HG03175 (cell line): ENCODE measurements around the gene ELMO1.

Experiments used
- ATAC-seq: cut with Tn5 transposase; IDR thresholded peaks from one replicate; pipeline ENCODE4 v1.9.1; 2021; ENCODE audit warnings: mild to moderate bottlenecking, moderate library complexity; ENCODE audit not compliant: unreplicated experiment

ELMO1 gene

GRCh38 chr7:36870625-36871354, 577.9 kb downstream of the ELMO1 start:
- ATAC-seq: no peak

DNA sequence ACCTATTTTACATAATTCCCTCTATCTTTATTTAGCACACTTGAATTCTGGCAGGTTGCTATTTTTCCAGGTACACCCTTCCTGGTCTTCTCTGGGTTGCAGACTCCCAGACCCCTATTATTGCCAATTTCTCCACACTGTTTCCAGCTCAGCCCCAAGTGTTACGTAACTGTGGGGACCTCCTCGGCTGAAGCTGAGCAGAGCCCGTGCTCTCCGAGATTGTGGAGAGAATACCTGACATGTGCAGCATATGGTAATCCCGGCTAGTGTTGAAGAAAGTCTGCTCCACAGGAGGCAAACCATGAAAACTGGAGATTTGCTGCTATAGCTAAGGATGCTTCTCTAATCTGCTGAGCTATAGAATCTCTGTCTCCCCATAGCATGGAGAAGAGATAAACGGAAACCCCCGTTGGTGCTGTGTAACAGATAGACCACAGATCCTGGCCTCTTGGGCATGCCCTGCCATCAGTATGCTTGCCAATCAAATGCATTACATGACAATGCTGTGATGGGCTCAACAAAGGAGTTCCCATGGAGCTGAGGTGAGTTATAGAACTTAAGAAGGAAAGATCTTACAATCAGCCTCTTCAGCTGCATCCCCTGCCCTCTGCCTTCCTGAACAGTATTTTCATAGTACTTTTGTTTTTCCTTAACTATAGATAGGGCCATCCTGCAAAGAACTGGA, 579.8 kb downstream of the ELMO1 start:
- ATAC-seq: no peak

- no peak for ATAC-seq
Observed at GRCh38 chr7:36865019-36865418, 583.6 kb downstream of the ELMO1 start.

DNA sequence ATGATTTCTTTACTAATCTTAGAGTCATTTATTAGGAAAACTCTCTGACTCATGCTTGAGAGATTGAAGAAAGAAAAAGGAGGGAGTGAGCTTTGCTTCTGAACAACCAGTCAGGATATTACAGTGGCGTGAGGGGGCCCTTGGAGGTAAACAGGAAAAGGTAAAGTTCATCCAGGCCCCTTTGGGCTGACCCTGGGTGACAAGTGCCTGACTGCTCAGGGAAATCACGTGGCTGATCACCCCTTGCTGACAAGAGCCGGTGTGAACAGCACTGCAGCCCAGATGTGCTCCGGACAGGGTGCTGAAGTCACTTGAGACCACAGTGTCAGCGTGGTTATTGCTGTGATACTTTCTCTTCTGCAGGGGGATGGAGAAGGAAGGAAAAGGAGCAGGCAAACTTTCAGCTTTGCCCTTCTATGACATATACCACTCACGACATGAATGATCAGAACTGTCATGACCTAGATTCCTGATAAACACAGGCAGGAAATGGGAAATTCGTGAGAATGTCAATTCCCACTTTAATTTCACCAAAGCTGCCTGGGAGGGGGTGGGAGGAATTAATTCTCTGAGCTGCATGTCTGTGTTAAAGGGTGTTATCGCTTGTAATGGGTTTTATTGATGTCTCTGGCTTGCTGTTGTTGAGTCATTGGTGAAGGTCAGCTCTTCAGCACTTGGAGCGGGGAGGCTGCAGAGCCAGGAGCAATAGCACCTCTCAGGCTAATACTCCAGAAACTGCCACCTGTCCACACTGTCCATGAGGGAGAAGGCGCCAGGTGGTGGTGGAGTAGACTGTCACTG, 584.6 kb downstream of the ELMO1 start:
- ATAC-seq: no peak

DNA sequence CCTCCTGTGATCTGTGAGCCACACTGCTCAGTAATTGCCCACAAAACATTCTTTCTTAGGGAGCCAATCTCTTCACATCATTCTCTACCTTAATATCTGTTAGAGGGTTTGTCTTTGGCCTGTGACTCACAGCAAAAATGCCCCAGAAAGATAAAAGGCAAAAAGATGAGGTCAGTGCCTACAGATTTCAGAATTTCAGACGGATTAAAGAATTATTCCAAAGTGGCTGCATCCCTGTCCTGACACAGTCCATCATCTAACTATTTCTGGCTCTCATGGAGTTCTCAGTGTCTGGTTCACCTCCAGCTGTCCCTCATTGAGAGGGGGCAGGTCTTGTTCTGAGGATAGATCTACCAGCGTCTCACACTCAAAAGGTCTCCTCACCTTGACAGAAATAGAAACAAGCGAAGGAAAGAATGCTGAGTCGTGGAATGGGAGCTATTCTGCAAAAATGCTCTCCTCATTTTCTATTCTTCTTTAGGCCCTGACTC, 585.8 kb downstream of the ELMO1 start:
- no peak for ATAC-seq

DNA sequence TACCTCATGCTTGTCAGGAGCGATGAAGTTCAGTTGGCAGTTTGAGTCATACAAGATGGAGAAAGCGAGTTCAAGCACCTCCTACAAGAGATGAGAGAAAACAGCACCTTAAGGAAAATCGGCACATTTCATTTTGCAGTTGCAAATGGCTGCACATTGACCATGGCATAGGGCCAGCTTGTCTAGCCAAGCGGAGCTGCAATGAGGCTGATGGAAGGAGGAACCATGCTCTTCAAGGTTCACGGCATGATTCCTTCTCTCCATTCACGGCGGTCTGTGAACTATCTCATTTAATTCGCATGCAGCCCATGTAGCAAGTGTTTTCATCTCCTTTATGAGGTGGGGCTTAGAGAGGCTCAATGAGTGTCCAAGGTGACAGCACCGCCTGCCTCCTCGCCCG, 587.0 kb downstream of the ELMO1 start:
- ATAC-seq: no peak

DNA sequence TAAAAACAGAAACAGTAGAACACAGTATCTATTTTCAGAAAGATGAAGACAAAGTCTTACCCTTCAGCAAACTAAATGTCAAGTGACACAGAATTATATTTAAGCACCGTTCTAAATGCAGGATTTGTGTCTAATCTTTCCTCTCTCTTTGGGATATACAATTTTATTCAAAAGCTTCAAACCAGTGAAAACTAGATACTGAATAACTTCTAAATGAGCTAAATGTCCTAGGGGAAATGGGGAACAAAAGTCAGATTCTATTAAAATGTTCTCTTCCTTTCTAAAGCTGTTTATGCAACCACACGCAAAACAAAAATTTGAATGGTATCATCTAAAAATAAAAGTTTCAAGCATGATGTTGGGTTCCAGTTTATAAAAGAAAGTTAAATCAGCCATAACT, 588.0 kb downstream of the ELMO1 start:
- ATAC-seq: no peak

DNA sequence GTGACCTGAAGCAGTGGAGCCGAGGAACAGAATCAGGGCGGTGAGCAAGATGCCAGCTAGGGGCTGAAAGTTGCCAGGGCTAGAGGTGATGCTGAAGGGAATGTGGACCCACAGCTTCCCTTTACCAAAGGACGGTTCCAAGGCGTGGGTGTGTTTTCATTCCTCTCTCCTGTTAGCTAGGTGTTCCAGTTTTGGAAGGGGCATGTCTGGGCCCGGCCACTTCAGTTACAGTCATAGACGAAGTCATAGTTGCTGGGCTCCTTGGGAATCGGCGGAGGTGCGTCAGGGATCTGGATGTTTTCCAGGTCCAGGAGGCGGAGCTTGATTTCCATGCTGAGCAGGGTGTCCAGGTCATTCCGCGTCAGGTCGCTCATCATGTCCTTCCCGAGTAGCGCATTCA, 593.3 kb downstream of the ELMO1 start:
- no peak for ATAC-seq

- no peak for ATAC-seq
Observed at GRCh38 chr7:36854652-36855051, 594.0 kb downstream of the ELMO1 start.

DNA sequence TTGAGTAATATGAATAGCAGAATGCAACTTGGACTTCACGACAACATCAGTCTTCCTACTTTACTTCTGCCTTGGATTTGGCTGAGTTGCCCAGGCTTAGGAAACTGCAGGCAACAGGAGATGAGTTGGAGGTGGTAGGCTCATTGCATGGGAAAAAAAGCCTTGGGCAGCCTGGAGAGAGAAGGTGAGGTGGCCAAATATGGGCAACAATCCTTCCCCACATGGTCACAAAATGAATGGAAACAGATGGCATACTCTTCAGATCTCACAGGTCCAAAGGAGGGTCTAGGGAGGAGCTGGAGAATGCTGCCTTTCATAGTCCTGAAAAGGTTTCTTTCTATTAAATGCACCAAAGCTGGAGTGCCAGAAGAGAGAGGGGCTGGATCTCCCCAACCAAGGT, 595.7 kb downstream of the ELMO1 start:
- ATAC-seq: no peak

DNA sequence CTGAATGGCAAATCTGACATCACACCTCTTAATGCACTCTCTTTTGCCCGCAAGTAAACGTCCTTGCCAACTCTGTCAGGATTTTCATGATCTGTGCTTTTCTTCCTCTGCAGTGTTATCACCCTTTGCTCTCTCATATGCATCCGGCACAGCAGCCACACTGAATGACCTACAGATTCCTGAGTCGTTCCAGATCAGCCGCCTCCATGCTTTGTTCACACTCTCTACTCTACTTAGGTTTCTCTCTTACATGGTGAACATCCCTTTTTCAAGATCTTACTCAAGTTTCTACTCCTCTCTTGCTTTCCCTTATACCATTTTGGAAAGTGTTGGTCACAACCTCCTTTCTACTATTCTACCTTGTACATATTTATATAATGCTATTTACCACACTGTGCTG, 596.6 kb downstream of the ELMO1 start:
- no peak for ATAC-seq

DNA sequence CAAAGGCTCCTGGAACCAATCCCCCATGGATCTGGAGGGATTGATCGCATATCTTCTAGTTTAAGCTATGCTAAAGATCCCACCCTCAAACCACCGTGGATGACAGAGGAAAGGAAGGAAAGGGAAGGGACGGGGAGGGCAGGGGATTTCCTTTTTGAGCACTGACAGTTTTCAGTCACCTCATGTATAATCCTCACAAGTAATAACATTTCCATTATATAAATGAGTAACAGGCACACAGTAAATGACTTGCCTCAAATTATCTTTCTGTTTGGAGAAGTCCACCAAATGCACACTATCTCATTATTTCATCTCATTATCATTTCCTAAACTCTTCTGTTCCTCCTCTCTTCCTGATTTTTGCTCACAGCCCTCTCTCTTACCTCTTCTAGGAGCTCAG, 597.3 kb downstream of the ELMO1 start:
- no peak for ATAC-seq

DNA sequence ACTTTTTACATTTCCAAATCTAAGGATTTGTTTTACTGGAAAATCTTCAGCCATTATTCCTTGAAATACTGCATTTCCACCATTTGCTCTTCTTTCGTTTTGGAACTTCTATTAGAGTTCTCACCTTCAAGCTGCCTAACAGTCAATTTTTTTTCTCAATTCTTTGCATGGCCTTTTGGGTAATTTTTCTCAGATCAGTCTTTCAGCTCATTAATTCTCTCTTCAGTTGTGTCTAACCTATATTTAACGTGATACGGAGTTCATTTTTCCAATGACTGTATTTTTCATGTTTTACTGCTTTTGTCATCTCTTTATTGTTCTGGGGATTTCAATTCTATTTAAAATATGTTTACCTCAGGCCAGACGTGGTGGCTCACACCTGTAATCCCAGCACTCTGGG, 600.7 kb downstream of the ELMO1 start:
- no peak for ATAC-seq

- ATAC-seq: no peak
Observed at GRCh38 chr7:36844374-36844773, 604.3 kb downstream of the ELMO1 start.

GRCh38 chr7:36840904-36841303, 607.8 kb downstream of the ELMO1 start:
- ATAC-seq: no peak

- ATAC-seq: no peak
Observed at GRCh38 chr7:36838616-36839225, 609.9 kb downstream of the ELMO1 start.

DNA sequence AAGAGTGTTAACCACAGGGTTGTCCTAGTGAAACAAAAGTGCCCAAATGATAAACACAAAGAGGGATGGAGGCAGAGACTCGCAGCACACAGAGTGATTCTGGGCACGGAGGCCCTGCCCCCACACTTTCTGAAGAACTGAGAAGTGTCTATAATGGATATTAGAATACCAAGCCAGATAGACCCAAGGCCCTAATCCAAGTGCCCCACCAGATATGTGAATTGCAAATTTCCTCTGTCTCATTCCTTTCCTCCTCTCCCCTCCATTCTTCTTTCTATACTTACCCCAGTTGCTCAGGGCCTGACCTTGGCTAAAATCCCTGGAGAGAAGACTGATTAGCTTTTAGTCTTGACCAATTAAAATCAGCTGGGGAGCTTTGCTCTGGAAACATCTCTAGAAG, 617.6 kb downstream of the ELMO1 start:
- ATAC-seq: no peak

GRCh38 chr7:36827726-36828703, 620.6 kb downstream of the ELMO1 start:
- no peak for ATAC-seq

DNA sequence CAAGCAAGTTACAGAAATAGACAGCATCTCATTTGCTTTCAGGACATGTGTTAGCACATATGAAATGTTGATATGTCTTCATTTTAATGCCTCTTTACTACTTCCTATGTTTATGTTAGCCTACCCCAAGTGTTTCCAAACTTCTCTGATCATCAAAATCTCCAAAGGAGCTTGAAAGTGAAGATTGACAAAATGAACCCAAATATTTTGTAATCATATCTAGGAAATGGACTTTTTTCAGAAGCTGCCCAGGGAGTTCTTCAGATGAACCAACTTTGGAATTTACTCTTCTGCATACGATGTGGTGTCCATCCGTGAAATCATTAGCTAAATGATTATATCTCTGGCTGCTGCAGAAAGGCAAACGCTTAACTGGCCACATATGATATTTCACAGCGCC, 623.2 kb downstream of the ELMO1 start:
- no peak for ATAC-seq

DNA sequence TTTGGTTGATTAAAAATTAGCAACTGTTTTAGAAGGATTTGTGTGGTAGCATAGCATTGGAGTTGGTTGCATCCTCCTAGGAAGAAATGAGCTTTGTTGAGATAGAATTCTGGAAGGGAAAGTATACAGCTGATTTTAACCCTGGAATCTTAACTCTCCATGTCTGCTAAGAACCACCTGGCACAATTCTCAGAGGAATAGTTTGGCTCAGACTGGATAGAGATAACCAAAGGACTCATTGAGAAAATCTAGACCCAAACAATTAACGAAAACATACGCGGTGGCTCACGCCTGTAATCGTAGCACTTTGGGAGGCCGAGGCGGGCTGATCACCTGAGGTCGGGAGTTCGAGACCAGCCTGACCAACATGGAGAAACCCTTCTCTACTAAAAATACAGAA, 625.3 kb downstream of the ELMO1 start:
- ATAC-seq: no peak
